GM19238 (cell line): ENCODE results near the gene SENP6.
"Not testable (repeated sequence)": the region's sequence is repeated elsewhere in the genome, so short reads cannot be mapped to it uniquely, and the experiment has no call there.

Experiments
- DNase-seq: peaks from one replicate; pipeline ENCODE4 v3.0.0; 2011; ENCODE audit warnings: low spot score; ENCODE audit not compliant: insufficient read length

The SENP6 gene

DNA sequence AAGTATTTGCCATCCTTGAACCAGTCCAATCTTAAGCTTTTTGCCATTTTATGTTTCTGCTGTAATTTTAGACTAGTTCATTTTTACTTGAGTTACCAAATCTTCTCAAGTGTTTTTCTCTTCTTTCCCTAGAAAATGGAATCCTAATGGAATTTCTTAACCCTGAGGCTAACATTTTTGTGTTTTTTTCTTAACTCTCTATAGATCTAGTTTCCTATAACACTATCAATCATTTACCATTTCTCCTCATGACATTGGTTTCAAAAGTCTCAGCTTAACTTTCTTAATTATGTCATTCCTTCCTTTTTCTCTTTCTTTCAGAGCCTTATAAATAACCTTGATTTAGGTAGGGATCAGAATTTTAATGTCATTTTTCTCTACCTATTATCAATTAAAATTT, 54.8 kb downstream of the SENP6 start:
- DNase-seq: no peak

DNA sequence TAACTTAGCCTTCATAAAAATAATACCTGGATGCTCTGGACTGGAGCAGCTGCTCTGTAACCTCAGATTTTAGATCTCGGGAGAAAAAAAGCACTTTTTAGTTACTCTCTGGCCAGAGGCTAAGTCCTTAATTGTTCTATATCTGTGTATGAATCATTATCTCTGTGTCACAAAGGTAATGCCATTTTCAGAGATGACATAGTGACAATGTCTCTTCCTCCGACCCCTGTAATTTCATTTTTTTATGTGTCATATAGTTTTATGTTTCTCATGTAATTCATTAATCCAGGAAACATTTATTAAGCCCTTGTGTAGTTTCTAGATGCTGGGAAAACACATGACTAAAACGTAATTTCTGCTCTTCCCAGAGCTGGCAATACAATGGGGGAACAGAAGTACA, 55.6 kb downstream of the SENP6 start:
- no peak for DNase-seq

- no peak for DNase-seq
These were observed 64.9 kb downstream of the SENP6 start for GRCh38 chr6:75666592-75666991.

GRCh38 chr6:75673884-75674283, 72.2 kb downstream of the SENP6 start:
- DNase-seq: no peak

- DNase-seq: no peak
These were observed 74.7 kb downstream of the SENP6 start for GRCh38 chr6:75676377-75676776.

DNA sequence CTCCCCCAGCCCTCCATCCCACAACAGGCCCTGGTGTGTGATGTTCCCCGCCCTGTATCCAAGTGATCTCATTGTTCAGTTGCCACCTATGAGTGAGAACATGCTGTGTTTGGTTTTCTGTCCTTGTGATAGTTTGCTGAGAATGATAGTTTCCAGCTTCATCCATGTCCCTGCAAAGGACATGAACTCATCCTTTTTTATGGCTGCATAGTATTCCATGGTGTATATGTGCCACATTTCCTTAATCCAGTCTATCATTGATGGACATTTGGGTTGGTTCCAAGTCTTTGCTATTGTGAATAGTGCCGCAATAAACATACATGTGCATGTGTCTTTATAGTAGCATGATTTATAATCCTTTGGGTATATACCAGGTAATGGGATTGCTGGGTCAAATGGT, 80.9 kb downstream of the SENP6 start:
- DNase-seq: not testable (repeated sequence)

GRCh38 chr6:75683005-75683404, 81.3 kb downstream of the SENP6 start:
- DNase-seq: not testable (repeated sequence)

DNA sequence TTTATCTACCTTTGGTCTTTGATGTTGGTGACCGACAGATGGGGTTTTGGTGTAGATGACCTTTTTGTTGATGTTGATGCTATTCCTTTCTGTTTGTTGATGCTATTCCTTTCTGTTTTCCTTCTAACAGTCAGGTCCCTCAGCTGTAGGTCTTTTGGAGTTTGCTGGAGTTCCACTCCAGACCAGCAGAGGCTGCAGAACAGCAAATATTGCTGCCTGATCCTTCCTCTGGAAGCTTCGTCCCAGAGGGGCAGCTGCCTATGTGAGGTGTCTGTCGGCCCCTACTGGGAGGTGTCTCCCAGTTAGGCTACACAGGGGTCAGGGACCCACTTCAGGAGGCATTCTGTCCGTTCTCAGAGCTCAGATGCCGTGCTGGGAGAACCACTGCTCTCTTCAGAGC, 85.9 kb downstream of the SENP6 start:
- not testable (repeated sequence) for DNase-seq

DNA sequence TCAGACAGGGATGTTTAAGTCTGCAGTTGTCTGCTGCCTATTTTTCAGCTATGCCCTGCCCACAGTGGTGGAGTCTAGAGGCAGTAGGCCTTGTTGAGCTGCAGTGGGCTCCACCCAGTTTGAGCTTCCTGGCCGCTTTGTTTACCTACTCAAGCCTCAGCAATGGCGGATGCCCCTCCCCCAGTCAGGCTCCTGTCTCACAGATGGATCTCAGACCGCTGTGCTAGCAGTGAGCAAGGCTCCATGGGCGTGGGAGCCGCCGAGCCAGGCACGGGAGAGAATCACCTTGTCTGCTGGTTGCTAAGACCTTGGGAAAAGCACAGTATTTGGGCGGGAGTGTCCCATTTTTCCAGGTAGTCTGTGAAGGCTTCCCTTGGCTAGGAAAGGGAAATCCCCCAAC, 86.3 kb downstream of the SENP6 start:
- not testable (repeated sequence) for DNase-seq

DNA sequence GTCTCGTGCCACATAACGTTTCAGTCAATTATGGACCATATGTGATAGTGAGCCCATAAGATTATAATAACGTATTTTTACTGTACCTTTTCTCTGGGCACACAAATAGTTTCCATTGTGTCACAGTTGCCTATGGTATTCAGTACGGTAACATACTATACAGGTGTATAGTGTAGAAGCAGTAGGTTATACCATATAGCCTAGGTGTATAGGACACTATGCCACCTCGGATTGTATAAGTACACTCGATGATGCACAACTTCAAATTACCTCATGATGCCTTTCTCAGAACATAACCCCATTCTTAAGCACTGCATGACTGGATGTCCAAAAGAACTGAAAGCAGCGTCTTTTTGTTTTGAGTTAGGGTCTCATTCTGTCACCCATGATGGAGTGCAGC, 87.9 kb downstream of the SENP6 start:
- DNase-seq: no peak

DNA sequence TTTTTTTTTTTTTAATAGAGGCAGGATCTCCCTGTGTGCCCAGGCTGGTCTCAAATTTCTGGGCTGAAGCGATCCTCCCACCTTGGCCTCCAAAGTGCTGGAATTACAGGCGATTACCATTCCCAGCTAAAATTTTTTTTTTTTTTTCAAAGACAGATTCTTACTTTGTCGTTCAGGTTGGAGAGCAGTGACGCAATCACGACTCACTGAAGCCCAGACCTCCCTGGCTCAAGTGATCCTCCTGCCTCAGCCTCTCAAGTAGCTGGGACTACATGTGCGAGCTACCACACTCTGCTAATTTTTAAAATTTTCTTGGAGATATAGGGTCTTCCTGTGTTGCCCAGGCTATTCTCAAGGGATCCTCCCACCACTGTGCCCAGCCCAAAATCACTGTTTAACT, 89.3 kb downstream of the SENP6 start:
- DNase-seq: no peak

DNA sequence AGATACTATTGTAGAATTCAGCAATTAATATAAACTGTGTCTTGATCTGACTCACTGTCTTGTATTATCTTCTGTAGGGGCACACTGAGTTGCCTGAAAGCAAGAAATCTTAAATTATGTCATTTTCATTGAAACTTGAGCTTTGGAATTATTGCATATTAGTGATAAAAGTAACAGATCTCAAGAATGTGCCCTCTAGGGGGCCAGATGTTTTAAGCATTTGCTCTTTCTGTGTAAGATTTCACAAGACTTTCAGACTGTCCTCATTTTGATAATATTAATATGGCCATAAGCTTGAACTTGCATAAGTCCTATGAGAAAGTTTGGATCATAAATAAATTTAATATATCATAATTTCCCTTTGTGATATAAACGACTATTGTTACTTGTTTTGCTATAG, 91.9 kb downstream of the SENP6 start:
- no peak for DNase-seq

DNA sequence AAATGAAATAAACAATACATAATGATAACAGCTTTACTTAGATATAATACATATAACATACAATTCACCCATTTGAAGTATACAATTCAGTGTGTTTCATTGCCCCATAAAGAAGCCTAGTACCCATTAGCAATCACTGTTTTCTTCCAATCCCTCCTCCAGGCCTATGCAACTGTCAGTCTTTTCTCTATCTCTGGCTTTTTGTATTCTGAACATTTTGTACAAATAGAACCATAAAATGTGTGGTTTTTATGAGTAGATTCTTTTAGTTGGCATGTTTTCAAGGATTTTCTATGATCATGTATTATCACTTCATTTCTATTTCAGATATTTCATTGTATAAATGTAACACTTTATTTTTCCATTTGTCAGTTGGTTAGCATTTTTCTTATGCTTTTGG, 92.7 kb downstream of the SENP6 start:
- no peak for DNase-seq

- not testable (repeated sequence) for DNase-seq
These were observed 106.7 kb downstream of the SENP6 start for GRCh38 chr6:75708334-75708733.

DNA sequence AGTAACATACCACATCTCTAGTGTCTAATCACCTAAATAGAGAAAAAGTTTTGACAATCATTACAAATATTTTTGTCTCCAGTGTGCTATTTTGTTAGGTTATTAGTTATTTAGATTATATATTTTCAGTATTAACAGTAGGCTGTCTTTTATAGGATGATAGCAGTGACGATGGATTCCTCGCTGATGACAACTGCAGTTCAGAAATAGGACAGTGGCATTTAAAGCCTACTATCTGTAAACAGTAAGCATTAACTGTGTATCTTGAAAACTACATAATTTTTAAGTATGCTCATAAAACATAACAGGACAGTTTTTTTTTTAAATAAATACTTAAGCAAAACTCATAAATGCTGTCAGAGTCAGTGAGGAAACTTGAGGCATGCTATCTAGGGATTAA, 109.5 kb downstream of the SENP6 start:
- no peak for DNase-seq

- no peak for DNase-seq
These were observed 117.5 kb downstream of the SENP6 start for GRCh38 chr6:75719133-75719532.

DNA sequence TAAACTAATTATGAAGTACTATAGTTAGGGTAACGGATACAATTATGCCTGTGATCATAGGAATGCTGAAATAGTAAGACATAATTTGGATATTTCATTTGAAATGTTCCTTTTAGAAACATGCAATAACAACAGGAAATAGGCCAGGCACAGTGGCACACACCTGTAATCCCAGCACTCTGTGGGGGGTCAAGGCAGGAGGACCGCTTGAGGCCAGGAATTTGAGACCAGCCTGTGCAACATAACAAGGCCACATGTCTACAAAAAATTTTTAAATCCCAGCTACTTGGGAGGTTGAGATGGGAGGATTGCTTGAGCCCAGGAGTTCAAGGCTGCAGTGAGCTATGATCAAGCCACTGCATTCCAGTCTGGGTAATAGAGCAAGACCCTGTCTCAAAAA, 121.7 kb downstream of the SENP6 start:
- no peak for DNase-seq

GRCh38 chr6:75727206-75727605, 125.5 kb downstream of the SENP6 start:
- no peak for DNase-seq

DNA sequence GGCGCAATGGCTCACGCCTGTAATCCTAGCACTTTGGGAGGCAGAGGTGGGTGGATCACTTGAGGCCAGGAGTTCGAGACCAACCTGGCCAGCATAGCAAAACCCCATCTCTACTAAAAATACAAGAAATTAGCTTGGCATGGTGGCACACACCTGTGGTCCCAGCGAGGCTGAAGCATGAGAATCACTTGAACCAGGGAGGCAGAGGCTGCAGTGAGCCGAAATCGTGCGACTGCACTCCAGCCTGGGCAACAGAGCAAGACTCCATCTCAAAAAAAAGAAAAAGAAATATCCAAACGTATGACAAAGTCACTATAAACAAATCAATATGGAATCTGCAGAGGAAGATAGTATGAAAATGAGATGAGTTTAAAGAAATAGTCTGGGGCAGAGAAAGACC, 129.3 kb downstream of the SENP6 start:
- not testable (repeated sequence) for DNase-seq

DNA sequence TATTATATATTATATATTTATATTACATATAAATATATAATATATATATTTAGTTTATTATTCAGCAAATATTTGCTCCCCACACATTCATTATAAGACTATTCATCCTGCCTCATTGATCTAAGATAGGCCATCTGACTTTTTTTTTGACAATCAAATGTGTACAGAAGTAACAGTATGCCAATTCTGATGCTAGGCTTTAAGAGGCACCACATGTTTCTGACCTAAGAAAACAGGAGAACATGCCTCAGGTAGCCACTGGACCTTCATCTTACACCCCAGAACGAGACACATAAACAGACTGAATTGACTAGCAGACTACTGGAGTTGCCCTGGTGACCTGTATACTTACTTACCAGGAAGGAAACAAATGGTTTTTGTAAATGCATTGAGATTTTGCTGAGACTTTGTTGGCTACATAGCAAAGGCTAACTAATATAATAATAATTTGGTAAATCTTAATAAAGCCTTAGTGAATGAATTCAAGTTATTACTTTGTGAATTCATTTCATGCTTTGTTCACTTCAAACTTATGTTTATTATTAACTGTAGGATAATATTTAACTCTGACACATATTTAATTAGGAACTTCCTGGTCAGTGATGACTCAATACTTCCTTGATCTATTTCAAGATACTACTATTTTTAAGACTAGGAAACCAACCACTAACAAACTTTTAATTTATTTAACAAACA, 134.0 kb downstream of the SENP6 start:
- no peak for DNase-seq

- no peak for DNase-seq
These were observed 142.3 kb downstream of the SENP6 start for GRCh38 chr6:75743971-75744370.

- DNase-seq: no peak
These were observed 143.7 kb downstream of the SENP6 start for GRCh38 chr6:75745404-75745803.

GRCh38 chr6:75746221-75746620, 144.5 kb downstream of the SENP6 start:
- no peak for DNase-seq
